KMS-11 (cell line): ENCODE data around the gene SCML1.

ENCODE experiments used
- H2AFZ ChIP-seq: fragments of 200-600 bp; sonication (generic); 2 replicates; pipeline ENCODE4 v1.6.1; 2016; ENCODE audit warnings: antibody characterized with exemption, mixed run types, low read depth
- H3K27ac ChIP-seq: fragments of 200-600 bp; sonication (generic); 2 replicates; pipeline ENCODE4 v1.6.1; 2016; ENCODE audit warnings: mild to moderate bottlenecking, mixed run types
- H3K27me3 ChIP-seq: fragments of 200-600 bp; sonication (generic); 2 replicates; pipeline ENCODE4 v1.6.1; 2017; ENCODE audit warnings: mild to moderate bottlenecking, low read depth, mixed run types, moderate library complexity; ENCODE audit not compliant: insufficient read depth
- H3K36me3 ChIP-seq: fragments of 200-600 bp; sonication (generic); 2 replicates; pipeline ENCODE4 v1.6.1; 2017; ENCODE audit warnings: mild to moderate bottlenecking, mixed run types; ENCODE audit not compliant: insufficient read depth
- H3K4me1 ChIP-seq: fragments of 200-600 bp; sonication (generic); 2 replicates; pipeline ENCODE4 v1.6.1; 2016; ENCODE audit warnings: mild to moderate bottlenecking, low read depth, mixed run types; ENCODE audit not compliant: poor library complexity, severe bottlenecking
- H3K4me2 ChIP-seq: fragments of 200-600 bp; sonication (generic); 2 replicates; pipeline ENCODE4 v1.7.0; 2016; ENCODE audit warnings: mild to moderate bottlenecking, mixed run types
- H3K4me3 ChIP-seq: fragments of 200-600 bp; sonication (generic); IDR thresholded peaks from 2 replicates; pipeline ENCODE4 v1.6.1; 2017; ENCODE audit warnings: low read depth, low read length, mixed read lengths; ENCODE audit not compliant: insufficient read depth
- H3K79me2 ChIP-seq: fragments of 200-600 bp; sonication (generic); 2 replicates; pipeline ENCODE4 v1.6.1; 2016; ENCODE audit warnings: low read depth, mixed run types; ENCODE audit not compliant: insufficient read depth
- H3K9ac ChIP-seq: fragments of 200-600 bp; sonication (generic); 2 replicates; pipeline ENCODE4 v1.6.1; 2016; ENCODE audit warnings: mild to moderate bottlenecking, mixed run types
- H4K20me1 ChIP-seq: fragments of 200-600 bp; sonication (generic); 2 replicates; pipeline ENCODE4 v1.6.1; 2016; ENCODE audit warnings: mild to moderate bottlenecking, mixed run types; ENCODE audit not compliant: insufficient read depth
- CTCF ChIP-seq: fragments of 200-600 bp; sonication (generic); conservative IDR thresholded peaks from 2 replicates; pipeline ENCODE4 v1.6.1; 2017; ENCODE audit warnings: low read depth, mild to moderate bottlenecking, antibody characterized with exemption, low read length, moderate library complexity, mixed read lengths

SCML1 gene

GRCh38 chrX:17769701-17770269 lies 32.5 kb downstream of the SCML1 start:
- Histone ChIP-seq H3K4me1 (no peaks in the 10 kb centered on the region), H3K79me2 (no peaks in the 10 kb centered on the region), H3K27ac (no peak overlapping the region), H3K4me3 (no peak overlapping the region), H2AFZ (no peak overlapping the region), H3K9ac (no peak overlapping the region), H3K36me3 (no peaks in the 10 kb centered on the region), H4K20me1 (no peaks in the 10 kb centered on the region), H3K27me3 (no peaks in the 10 kb centered on the region), H3K4me2 (no peak overlapping the region)
- no peak for TF ChIP-seq CTCF

GRCh38 chrX:17773221-17773876 lies 36.1 kb downstream of the SCML1 start:
- Histone ChIP-seq H3K4me1 (no peaks in the 10 kb centered on the region), H4K20me1 (no peaks in the 10 kb centered on the region), H3K27me3 (no peaks in the 10 kb centered on the region), H3K79me2 (no peaks in the 10 kb centered on the region), H3K27ac (no peak overlapping the region), H3K4me3 (no peak overlapping the region), H3K9ac (no peak overlapping the region), H3K4me2 (no peak overlapping the region), H2AFZ (no peak overlapping the region), H3K36me3 (no peaks in the 10 kb centered on the region)
- no peak for TF ChIP-seq CTCF

- TF ChIP-seq CTCF, result no peak
- Histone ChIP-seq H3K4me2 (no peak overlapping the region), H2AFZ (no peak overlapping the region), H3K9ac (no peak overlapping the region), H3K4me1 (no peaks in the 10 kb centered on the region), H3K27ac (no peak overlapping the region), H3K36me3 (no peaks in the 10 kb centered on the region), H3K4me3 (no peak overlapping the region), H4K20me1 (no peaks in the 10 kb centered on the region), H3K27me3 (no peaks in the 10 kb centered on the region), H3K79me2 (no peaks in the 10 kb centered on the region)
Observed at GRCh38 chrX:17774053-17774452, 36.8 kb downstream of the SCML1 start.

- H3K4me1 ChIP-seq, result no peaks in the 10 kb centered on the region
- no peaks in the 10 kb centered on the region for H3K79me2 ChIP-seq
- H3K4me3 ChIP-seq, result no peak overlapping the region
- H3K4me2 ChIP-seq, result no peak overlapping the region
- no peak overlapping the region for H3K27ac ChIP-seq
- no peaks in the 10 kb centered on the region for H3K27me3 ChIP-seq
- H3K9ac ChIP-seq, result no peak overlapping the region
- H4K20me1 ChIP-seq, result no peaks in the 10 kb centered on the region
- no peaks in the 10 kb centered on the region for H3K36me3 ChIP-seq
- no peak overlapping the region for H2AFZ ChIP-seq
- TF ChIP-seq CTCF, result no peak
Observed at GRCh38 chrX:17778997-17779396, 41.7 kb downstream of the SCML1 start.
